CD4-positive, CD25-positive, alpha-beta regulatory T cell (primary cell): ENCODE measurements around the gene MYO18B. TPM values are rescaled to one million over a fixed set of nuclear protein-coding genes. Genes with fewer than 3 reads are reported as not detected.

Experiments used
- ATAC-seq, 2 donors: fragments of 150-1000 bp; cut with Tn5 transposase; one replicate each; pipeline ENCODE4 v1.10.0; 2021; ENCODE audit warnings: low read depth in 2 of 2, moderate number of reproducible peaks in 2 of 2, moderate library complexity in 1 of 2
- DNase-seq, 3 donors: peaks; one replicate each; pipeline versions ENCODE4 v3.0.0 to v3.0.0-alpha.2; 2012 to 2022; ENCODE audit warnings: mixed read lengths in 1 of 3
- H3K27ac ChIP-seq: one replicate; pipeline ENCODE4 v1.7.0; 2013; ENCODE audit warnings: mild to moderate bottlenecking, low read length; ENCODE audit not compliant: insufficient read depth, poor library complexity, severe bottlenecking
- H3K27me3 ChIP-seq: one replicate; pipeline ENCODE4 v1.7.0; 2013; ENCODE audit warnings: low read length; ENCODE audit not compliant: control insufficient read depth, insufficient read depth
- H3K36me3 ChIP-seq: one replicate; pipeline ENCODE4 v1.7.0; 2013; ENCODE audit warnings: mild to moderate bottlenecking, low read length, moderate library complexity; ENCODE audit not compliant: control insufficient read depth, insufficient read depth
- H3K4me1 ChIP-seq: 2 replicates; pipeline ENCODE4 v1.7.0; 2013; ENCODE audit warnings: mild to moderate bottlenecking, low read length; ENCODE audit not compliant: insufficient read depth, control insufficient read depth, poor library complexity, severe bottlenecking
- H3K4me3 ChIP-seq: one replicate; pipeline ENCODE4 v1.7.0; 2013; ENCODE audit warnings: low read depth, mild to moderate bottlenecking, low read length, moderate library complexity
- H3K9me3 ChIP-seq, 2 experiments: 1 replicate in 1 of 2; 2 replicates in 1 of 2; pipeline ENCODE4 v1.7.0; 2013; ENCODE audit warnings: low read length in 2 of 2, mild to moderate bottlenecking in 1 of 2, moderate library complexity in 1 of 2; ENCODE audit not compliant: control insufficient read depth in 2 of 2
- H3K27ac Mint-ChIP-seq, 3 donors: one replicate each; pipeline ENCODE4 v1.8.0; 2020 to 2022; ENCODE audit warnings: mild to moderate bottlenecking in 3 of 3, mixed read lengths in 3 of 3, moderate library complexity in 2 of 3
- H3K27me3 Mint-ChIP-seq: one replicate; pipeline ENCODE4 v1.8.0; 2022; ENCODE audit warnings: mild to moderate bottlenecking, mixed read lengths
- H3K36me3 Mint-ChIP-seq: one replicate; pipeline ENCODE4 v1.8.0; 2020; ENCODE audit warnings: mixed read lengths
- H3K4me1 Mint-ChIP-seq, 4 donors: one replicate each; pipeline ENCODE4 v1.8.0; 2020 to 2022; ENCODE audit warnings: mixed read lengths in 4 of 4, mild to moderate bottlenecking in 1 of 4
- H3K4me3 Mint-ChIP-seq, 4 donors: one replicate each; pipeline ENCODE4 v1.8.0; 2020 to 2022; ENCODE audit warnings: mild to moderate bottlenecking in 4 of 4, mixed read lengths in 4 of 4, moderate library complexity in 3 of 4
- H3K9me3 Mint-ChIP-seq, 7 donors: one replicate each; pipeline ENCODE4 v1.8.0; 2020 to 2022; ENCODE audit warnings: mixed read lengths in 7 of 7, mild to moderate bottlenecking in 3 of 7, moderate library complexity in 2 of 7
- polyA plus RNA-seq, 4 donors: library from polyadenylated mRNA; unstranded; fragments of 300-500 nt; fragmentation: Illumina TruSeq; gene quantifications; one replicate each; pipeline ENCODE4 v1.2.3, GENCODE V29; 2021
- total RNA-seq: library from RNA; stranded (reverse); gene quantifications from one replicate; pipeline ENCODE4 v1.2.3, GENCODE V29; 2022

Gene MYO18B
- total and polyA plus RNA-seq, 5 donors from 2014 or later, result 0.27 to 0.35 TPM; not detected in 3

DNA sequence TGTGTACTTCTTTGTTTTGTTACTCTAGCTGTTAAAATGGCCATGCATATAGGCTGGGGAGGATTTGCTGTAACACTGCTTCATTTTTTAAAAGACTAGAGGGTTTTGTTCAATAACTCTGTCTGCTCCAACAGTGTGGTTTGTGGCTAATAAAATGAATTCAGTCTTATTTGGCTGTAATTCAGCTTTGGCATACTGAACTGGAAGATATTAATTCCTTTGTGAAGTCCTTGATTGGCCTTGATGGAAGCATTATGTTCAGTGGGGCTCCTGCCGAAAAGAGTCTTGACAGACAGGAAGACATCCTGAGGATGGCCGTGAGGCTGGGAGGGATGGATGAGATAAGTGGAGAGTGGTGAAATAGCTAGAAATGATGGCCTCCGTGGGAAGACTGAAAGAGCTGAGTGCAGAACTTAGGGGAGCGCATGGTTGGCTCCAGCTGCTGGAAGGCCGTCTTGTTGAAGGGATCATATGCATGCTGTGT lies 44.8 kb upstream of the MYO18B start:
- H3K36me3 Mint-ChIP-seq, result peaks cover 17% of the 10 kb centered on the region

DNA sequence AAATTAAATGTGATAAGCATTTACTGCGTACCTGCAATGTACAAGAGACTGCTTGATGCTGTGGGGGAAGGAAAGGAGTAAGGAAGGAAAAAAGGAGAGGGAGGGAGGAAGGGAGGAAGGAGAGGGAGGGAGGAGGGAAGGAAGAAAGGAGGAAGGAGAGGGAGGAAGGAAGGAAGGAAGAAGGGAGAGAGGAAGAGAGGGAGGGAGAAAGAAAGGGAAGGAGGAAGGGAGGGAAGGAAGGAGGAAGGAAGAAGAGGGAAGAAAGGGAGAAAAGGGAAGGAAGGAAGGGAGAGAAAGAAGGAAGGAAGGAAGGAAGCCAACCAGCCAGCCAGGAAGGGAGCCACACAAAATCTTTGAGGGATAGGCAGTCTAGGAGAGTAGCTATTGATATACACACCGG lies 44.0 kb upstream of the MYO18B start:
- no peaks in the 10 kb centered on the region for H3K9me3 ChIP-seq
- DNase-seq (no peak), ATAC-seq (no peak)
- Mint-ChIP-seq H3K9me3 (no peaks in the 10 kb centered on the region), H3K4me1 (peaks cover 5 to 10% (median 8%) of the 10 kb centered on the region in 4 donors), H3K4me3 (no peak overlapping the region), H3K27ac (no peak overlapping the region), H3K27me3 (no peaks in the 10 kb centered on the region), H3K36me3 (peaks cover 10% of the 10 kb centered on the region)
- H3K36me3 ChIP-seq, result no peaks in the 10 kb centered on the region
- no peaks in the 10 kb centered on the region for H3K27me3 ChIP-seq
- no peaks in the 10 kb centered on the region for H3K4me1 ChIP-seq
- H3K4me3 ChIP-seq, result no peak overlapping the region
- no peak overlapping the region for H3K27ac ChIP-seq

More for the DNA sequence above, 44.8 kb upstream of the MYO18B start:
- no peak for ATAC-seq
- no peak for DNase-seq
- Histone ChIP-seq H3K27me3 (no peaks in the 10 kb centered on the region), H3K36me3 (no peaks in the 10 kb centered on the region), H3K9me3 (no peaks in the 10 kb centered on the region), H3K4me3 (no peak overlapping the region), H3K4me1 (no peaks in the 10 kb centered on the region), H3K27ac (no peak overlapping the region)
- Mint-ChIP-seq H3K27ac (no peak overlapping the region), H3K9me3 (no peaks in the 10 kb centered on the region), H3K4me1 (peaks cover 0 to 5% (median 3%) of the 10 kb centered on the region in 4 donors), H3K4me3 (peak overlapping the region in 1 of 4 donors; percentile 54), H3K27me3 (no peaks in the 10 kb centered on the region)

DNA sequence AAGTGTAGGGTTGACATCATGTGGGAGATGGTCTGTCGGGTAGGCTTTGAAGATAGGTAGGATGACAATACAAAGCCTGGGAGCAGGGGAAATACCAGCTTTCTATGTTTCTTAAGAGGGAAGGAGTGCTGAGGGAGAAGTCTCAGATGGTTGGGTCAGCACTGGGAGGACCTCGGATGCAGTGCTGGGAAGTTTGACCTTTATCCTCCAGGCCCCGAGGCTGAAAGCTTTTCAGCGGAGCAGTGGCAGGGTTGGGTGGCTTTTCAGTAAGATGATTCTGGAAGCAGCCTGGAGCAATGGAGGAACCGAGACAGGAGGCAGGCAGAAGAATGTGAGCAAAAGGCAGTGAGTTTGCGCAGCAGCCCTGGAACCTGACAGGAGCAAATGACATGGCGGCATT lies 43.5 kb upstream of the MYO18B start:
- Histone ChIP-seq H3K4me3 (no peak overlapping the region), H3K27ac (no peak overlapping the region), H3K36me3 (no peaks in the 10 kb centered on the region), H3K4me1 (no peaks in the 10 kb centered on the region), H3K9me3 (no peaks in the 10 kb centered on the region), H3K27me3 (no peaks in the 10 kb centered on the region)
- peaks cover 8 to 13% (median 11%) of the 10 kb centered on the region in 4 donors for H3K4me1 Mint-ChIP-seq
- peaks cover 10% of the 10 kb centered on the region for H3K36me3 Mint-ChIP-seq
- H3K27ac Mint-ChIP-seq, result peak overlapping the region in 1 of 3 donors; percentile 24
- ATAC-seq (no peak), DNase-seq (no peak)
- H3K27me3 Mint-ChIP-seq, result no peaks in the 10 kb centered on the region
- no peaks in the 10 kb centered on the region for H3K9me3 Mint-ChIP-seq
- H3K4me3 Mint-ChIP-seq, result no peak overlapping the region

DNA sequence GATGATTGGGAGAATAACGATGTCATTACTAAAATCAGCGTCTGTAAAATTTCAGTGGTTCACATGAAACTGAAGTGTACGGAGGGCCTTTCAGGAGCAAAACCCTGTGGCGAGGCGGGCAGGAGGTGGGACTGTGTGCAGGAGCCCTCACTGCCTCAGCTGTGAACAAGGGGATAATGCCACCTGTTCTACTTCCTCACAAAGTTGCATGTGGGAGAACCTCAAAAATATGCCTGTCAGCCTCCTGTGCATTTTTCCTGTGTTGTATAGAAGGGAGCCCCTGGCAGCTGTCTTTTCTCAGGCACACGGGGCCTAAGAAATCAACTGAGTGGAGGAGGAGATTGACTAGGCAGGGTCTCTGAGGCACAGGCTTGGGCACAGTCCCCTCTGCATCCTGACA lies 43.0 kb upstream of the MYO18B start:
- H3K4me1 Mint-ChIP-seq, result peaks cover 8 to 13% (median 11%) of the 10 kb centered on the region in 4 donors
- no peak overlapping the region for H3K4me3 Mint-ChIP-seq
- H3K9me3 Mint-ChIP-seq, result no peaks in the 10 kb centered on the region
- H3K36me3 Mint-ChIP-seq, result peaks cover 10% of the 10 kb centered on the region
- H3K36me3 ChIP-seq, result no peaks in the 10 kb centered on the region
- DNase-seq (no peak), ATAC-seq (no peak)
- H3K4me3 ChIP-seq, result no peak overlapping the region
- no peaks in the 10 kb centered on the region for H3K27me3 Mint-ChIP-seq
- H3K27ac Mint-ChIP-seq, result peak overlapping the region in 1 of 3 donors; percentile 24
- no peaks in the 10 kb centered on the region for H3K27me3 ChIP-seq
- no peaks in the 10 kb centered on the region for H3K4me1 ChIP-seq
- H3K27ac ChIP-seq, result no peak overlapping the region
- H3K9me3 ChIP-seq, result no peaks in the 10 kb centered on the region

DNA sequence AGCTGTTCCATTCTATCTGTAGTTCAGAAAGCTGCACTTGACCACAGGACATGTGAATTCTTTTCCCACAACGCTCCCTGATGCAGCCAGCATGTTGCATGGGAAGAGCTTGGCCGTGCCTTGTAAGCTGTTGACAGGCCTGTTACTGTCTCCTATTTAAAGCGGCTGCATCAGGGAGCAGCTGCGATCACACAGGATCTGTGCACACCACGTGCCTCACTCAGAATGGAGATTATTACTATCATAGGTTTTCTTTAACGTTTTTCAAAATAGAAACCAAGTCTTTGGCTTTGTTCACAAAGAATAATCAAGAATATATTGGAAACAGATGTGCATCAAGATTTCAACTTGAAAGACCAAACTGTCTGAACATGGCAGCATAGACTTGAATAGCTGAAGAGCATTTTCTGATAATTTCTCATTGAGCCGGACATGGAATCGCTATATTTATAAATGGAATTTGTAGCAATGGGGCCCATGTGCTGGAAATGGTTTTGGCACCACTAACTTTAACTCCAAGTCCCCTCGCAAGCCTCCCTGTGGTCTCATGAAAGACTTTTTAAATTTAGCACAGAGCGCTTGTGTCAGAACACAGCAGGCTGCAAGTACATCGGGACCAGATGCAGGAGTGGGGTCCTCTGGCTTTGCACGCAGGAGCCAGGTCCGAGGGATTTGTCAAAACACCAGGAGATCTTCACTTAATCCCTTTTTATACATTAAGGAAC lies 40.8 kb upstream of the MYO18B start:
- no peaks in the 10 kb centered on the region for H3K4me1 ChIP-seq
- peaks cover 8% of the 10 kb centered on the region for H3K36me3 Mint-ChIP-seq
- H3K4me3 Mint-ChIP-seq, result peak overlapping the region in 1 of 4 donors; percentile 34
- no peak overlapping the region for H3K27ac ChIP-seq
- ATAC-seq, result no peak
- DNase-seq, result no peak
- H3K4me3 ChIP-seq, result no peak overlapping the region
- no peaks in the 10 kb centered on the region for H3K9me3 Mint-ChIP-seq
- H3K9me3 ChIP-seq, result no peaks in the 10 kb centered on the region
- no peaks in the 10 kb centered on the region for H3K27me3 ChIP-seq
- no peaks in the 10 kb centered on the region for H3K36me3 ChIP-seq
- no peak overlapping the region for H3K27ac Mint-ChIP-seq
- peaks cover 9 to 13% (median 13%) of the 10 kb centered on the region in 4 donors for H3K4me1 Mint-ChIP-seq
- H3K27me3 Mint-ChIP-seq, result no peaks in the 10 kb centered on the region

DNA sequence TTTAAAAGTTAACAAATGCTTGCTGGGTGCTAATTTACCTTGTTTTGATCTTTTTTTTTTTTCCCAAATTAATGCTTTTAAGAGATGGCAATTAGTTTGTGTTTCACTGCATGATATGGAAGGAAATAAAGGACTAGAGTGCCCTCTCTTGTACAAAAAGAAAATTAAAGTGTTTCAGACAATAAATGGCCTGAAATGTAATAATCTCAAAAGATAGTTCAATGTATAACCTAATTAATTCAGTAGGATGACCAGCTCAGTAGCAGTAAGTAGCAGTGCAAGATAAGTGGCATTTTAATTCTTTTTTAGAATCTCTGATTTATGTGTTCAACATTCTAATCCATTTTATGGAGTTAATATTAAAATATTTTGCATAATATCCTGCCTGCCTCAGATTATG lies 39.9 kb upstream of the MYO18B start:
- H3K27ac Mint-ChIP-seq, result no peak overlapping the region
- Histone ChIP-seq H3K4me3 (peak overlapping the region; percentile 81), H3K36me3 (no peaks in the 10 kb centered on the region), H3K27ac (no peak overlapping the region), H3K9me3 (no peaks in the 10 kb centered on the region), H3K4me1 (no peaks in the 10 kb centered on the region), H3K27me3 (no peaks in the 10 kb centered on the region)
- H3K9me3 Mint-ChIP-seq, result no peaks in the 10 kb centered on the region
- H3K4me1 Mint-ChIP-seq, result peaks cover 9 to 13% (median 13%) of the 10 kb centered on the region in 4 donors
- ATAC-seq (no peak), DNase-seq (peak in 2 of 3 donors; percentile 20 to 54)
- no peaks in the 10 kb centered on the region for H3K27me3 Mint-ChIP-seq
- H3K36me3 Mint-ChIP-seq, result peaks cover 10% of the 10 kb centered on the region
- peak overlapping the region in 1 of 4 donors; percentile 16 for H3K4me3 Mint-ChIP-seq

DNA sequence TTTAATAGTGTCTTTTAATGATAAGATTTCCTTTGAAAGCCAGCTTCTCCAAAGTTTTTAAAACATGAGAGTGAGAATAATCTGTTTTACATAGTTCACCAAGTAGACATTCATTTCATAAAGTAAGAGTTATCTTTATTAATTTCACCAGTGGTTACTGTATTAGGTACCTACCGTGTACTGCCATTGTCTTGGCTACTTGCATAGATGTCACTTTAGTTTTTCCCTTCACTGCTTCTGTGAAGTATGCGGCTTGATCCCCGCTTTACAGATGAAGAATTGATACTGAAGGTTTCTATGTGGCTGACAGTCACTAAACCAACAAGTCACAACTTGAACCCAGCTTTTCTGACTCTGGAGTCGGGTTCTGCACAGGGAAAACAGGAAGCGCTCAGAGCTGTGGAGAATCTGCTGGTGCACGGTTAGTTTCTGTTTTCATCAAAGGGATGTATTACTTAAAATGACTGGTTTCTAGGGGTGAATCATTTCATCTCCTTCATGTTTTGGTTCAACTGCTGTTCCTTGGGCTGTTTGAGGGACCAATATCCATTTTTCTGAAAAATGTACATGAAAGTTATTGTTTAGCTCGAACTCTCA lies 39.3 kb upstream of the MYO18B start:
- Mint-ChIP-seq H3K4me3 (peak overlapping the region; percentile 70 to 94 (median 78)), H3K27me3 (no peaks in the 10 kb centered on the region), H3K36me3 (peaks cover 17% of the 10 kb centered on the region), H3K9me3 (no peaks in the 10 kb centered on the region), H3K27ac (peak overlapping the region; percentile 61 to 91 (median 90)), H3K4me1 (peaks cover 9 to 17% (median 13%) of the 10 kb centered on the region in 4 donors)
- no peaks in the 10 kb centered on the region for H3K9me3 ChIP-seq
- ATAC-seq, result peak in 1 of 2 donors; percentile 63
- H3K27me3 ChIP-seq, result no peaks in the 10 kb centered on the region
- H3K4me1 ChIP-seq, result no peaks in the 10 kb centered on the region
- peak overlapping the region; percentile 81 for H3K4me3 ChIP-seq
- H3K27ac ChIP-seq, result peak overlapping the region; percentile 56
- peak in 2 of 3 donors; percentile 4 to 86 for DNase-seq
- H3K36me3 ChIP-seq, result no peaks in the 10 kb centered on the region
